ENCODE data around the gene DLG3.

GRCh38 chrX:70444326-70444945 lies at the start of gene DLG3:
- TF ChIP-seq, protein P1, sequence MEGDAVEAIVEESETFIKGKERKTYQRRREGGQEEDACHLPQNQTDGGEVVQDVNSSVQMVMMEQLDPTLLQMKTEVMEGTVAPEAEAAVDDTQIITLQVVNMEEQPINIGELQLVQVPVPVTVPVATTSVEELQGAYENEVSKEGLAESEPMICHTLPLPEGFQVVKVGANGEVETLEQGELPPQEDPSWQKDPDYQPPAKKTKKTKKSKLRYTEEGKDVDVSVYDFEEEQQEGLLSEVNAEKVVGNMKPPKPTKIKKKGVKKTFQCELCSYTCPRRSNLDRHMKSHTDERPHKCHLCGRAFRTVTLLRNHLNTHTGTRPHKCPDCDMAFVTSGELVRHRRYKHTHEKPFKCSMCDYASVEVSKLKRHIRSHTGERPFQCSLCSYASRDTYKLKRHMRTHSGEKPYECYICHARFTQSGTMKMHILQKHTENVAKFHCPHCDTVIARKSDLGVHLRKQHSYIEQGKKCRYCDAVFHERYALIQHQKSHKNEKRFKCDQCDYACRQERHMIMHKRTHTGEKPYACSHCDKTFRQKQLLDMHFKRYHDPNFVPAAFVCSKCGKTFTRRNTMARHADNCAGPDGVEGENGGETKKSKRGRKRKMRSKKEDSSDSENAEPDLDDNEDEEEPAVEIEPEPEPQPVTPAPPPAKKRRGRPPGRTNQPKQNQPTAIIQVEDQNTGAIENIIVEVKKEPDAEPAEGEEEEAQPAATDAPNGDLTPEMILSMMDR (IDR thresholded peaks at IDR 0.05; ENCODE audit: low read length) = no peak
- no peak for TF ChIP-seq EZH2 (IDR thresholded peaks at IDR 0.05; ENCODE audit: borderline replicate concordance, low read length)
